Hematopoietic multipotent progenitor cell treated with erythropoietin and hydrocortisone succinate and interleukin-3 and kit ligand, for 8 days (in vitro differentiated cells): ENCODE data around the gene ABCF3.

Experiments
- DNase-seq: peaks from one replicate; pipeline ENCODE4 v3.0.0-alpha.2; 2015

Gene ABCF3

GRCh38 chr3:184234671-184235380, 48.8 kb downstream of the ABCF3 start:
- DNase-seq, result no peak

- no peak for DNase-seq
Measured at GRCh38 chr3:184235381-184236032, 49.5 kb downstream of the ABCF3 start.

- DNase-seq, result no peak
Measured at GRCh38 chr3:184236033-184236410, 50.0 kb downstream of the ABCF3 start.

GRCh38 chr3:184236636-184237035, 50.6 kb downstream of the ABCF3 start:
- no peak for DNase-seq

- DNase-seq, result no peak
Measured at GRCh38 chr3:184237211-184237610, 51.2 kb downstream of the ABCF3 start.

GRCh38 chr3:184237807-184238206, 51.8 kb downstream of the ABCF3 start:
- DNase-seq, result no peak

- DNase-seq, result no peak
Measured at GRCh38 chr3:184238246-184238818, 52.3 kb downstream of the ABCF3 start.

- no peak for DNase-seq
Measured at GRCh38 chr3:184239221-184239620, 53.2 kb downstream of the ABCF3 start.

GRCh38 chr3:184239708-184240107, 53.7 kb downstream of the ABCF3 start:
- DNase-seq, result no peak

- DNase-seq, result peak; percentile 47
Measured at GRCh38 chr3:184240384-184241140, 54.6 kb downstream of the ABCF3 start.

- DNase-seq, result no peak
Measured at GRCh38 chr3:184241141-184241446, 55.1 kb downstream of the ABCF3 start.

- peak; percentile 53 for DNase-seq
Measured at GRCh38 chr3:184241447-184242296, 55.7 kb downstream of the ABCF3 start.

GRCh38 chr3:184242297-184242685, 56.3 kb downstream of the ABCF3 start:
- no peak for DNase-seq
